ENCODE measurements around the gene CDH11.

The CDH11 gene

DNA sequence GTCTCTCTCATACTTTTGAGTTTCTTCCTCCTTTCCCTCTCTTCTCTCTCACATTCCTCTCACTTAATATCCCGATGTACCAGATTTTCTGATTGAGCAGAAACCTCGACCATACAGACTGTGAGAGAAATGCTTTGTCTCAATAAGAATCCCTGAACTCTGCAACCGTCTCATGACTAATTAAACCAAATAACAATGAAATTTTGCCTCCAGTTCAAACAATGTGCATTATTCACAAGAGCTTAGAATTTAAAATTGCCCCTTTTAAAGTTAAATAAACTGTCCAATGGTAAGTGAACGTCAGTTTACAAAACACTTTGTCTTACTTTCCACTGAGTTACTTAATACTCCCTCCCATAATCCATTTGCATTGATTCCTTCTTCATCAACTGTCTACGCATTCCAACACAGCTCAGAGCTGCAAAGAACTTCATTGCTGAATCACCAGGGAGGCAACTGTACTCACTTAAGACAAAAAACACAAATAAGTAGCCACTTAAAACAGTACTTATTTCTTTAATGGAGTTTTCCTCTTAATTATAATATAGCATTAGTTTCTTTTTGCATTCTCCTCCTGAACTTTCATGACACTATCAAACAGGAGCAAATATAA is 4.9 kb downstream of the CDH11 start:
- no peak for DNase-seq

DNA sequence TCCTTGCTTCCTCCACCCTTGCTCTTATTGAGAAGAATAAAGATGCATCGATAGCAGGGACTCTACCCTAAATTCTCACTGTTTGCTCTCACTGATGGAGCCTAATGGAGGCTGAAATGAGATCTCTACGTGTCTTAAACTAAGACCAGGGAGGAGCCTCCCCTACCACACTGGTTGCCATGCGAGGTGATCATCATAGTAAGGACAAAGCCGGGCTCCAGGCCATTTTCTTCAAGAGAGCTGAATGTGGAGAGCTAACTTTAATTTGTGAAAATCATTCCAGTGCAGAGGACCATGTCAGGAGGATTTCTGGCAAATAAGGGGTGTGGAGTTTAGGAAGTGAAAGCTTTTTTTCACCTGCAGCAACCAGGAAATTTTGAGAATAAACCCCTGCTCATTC is 5.6 kb downstream of the CDH11 start:
- DNase-seq, result no peak

- DNase-seq, result no peak
Measured at GRCh38 chr16:65114527-65114926, 7.3 kb downstream of the CDH11 start.

- no peak for DNase-seq
Measured at GRCh38 chr16:65113441-65113840, 8.4 kb downstream of the CDH11 start.

DNA sequence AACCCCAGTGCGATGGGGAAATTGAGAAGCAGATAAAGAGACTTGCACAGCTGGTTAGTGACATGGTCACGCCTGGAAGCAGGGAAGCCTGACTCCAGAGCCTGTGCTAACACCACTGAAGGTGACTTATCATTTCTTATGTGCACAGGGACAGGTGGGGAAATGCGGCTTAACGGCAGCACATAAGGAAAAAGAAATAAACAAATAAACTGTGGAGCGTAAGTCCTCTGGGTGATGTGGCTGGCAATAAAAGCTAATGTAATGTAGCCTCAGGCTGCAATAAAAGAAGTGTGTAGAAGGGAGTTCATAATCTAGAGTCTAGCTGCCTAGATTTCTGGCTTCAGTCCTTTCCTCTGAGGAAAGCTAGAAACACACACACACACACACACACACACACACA is 10.6 kb downstream of the CDH11 start:
- DNase-seq, result no peak

- DNase-seq, result no peak
Measured at GRCh38 chr16:65106757-65107156, 15.1 kb downstream of the CDH11 start.

GRCh38 chr16:65105171-65105570 is 16.7 kb downstream of the CDH11 start:
- no peak for DNase-seq

- DNase-seq, result no peak
Measured at GRCh38 chr16:65104471-65104870, 17.4 kb downstream of the CDH11 start.

- no peak for DNase-seq
Measured at GRCh38 chr16:65102326-65102725, 19.5 kb downstream of the CDH11 start.

GRCh38 chr16:65101009-65101408 is 20.9 kb downstream of the CDH11 start:
- DNase-seq, result no peak

DNA sequence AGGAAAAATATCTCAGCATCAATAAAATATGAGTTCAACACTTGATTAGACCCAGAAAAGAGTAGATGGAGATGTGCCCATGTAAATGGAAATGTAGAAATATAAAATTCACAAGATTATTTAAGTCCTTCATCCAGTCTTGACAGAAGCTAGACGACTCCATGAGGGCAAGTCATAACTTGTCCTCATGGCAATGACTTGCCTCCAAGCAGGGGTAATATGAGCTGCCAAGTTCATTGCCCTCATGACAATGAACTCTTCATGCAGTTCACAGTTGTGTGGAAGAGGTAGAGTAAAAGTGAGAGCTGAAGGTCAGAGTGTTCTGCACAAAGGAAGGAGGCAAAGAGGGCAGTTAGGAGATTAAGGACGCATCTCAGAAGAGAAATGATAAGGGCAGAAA is 22.3 kb downstream of the CDH11 start:
- DNase-seq, result no peak

- DNase-seq, result no peak
Measured at GRCh38 chr16:65098916-65099315, 22.9 kb downstream of the CDH11 start.

DNA sequence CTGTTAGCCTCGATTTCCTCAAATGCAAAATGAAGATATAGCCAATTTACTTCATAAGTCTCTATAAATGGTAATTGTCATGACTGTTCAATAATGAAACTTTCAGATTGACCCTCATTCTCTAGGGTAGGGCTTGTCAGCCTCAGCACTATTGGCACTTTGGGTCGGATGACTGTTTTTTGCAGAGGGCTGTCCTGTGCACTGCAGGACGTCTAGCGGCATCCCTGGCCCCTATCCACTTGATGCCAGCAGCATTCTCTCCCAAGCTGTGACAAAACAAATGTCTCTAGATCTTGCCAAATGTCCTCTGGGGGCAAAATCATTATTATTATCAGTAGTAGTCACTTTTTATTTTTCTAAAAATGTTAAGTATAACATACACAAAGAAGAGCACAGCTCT is 24.6 kb downstream of the CDH11 start:
- DNase-seq, result no peak

GRCh38 chr16:65095906-65096305 is 26.0 kb downstream of the CDH11 start:
- no peak for DNase-seq

DNA sequence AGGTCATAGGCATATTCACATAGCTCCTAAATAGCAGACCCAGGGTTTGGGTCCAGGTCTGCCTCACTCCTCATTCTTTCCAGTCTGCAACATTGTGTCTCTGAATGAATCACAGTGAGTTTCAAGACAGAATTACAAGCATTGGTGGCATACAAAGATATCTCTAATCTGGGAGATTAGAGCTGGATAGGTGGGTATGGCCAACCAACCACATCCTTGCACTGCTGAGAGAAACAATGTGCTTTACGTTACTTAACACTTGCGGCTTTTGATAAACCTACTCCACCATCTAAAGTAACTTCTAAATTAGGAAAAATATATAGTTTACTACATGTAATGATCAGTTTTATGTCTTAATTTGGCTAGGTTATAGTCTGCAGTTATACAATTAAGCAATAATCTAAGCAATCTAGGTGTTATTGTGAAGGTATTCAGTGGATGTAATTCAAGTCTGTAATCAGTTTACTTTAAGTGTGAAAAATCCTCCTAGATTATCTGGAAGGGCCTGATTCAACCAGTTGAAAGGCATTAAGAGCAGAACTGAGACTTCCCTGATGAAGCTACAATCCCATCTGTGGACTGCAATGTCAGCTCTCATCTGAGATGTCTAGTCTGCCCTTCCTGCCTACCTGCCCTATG is 26.7 kb downstream of the CDH11 start:
- no peak for DNase-seq

DNA sequence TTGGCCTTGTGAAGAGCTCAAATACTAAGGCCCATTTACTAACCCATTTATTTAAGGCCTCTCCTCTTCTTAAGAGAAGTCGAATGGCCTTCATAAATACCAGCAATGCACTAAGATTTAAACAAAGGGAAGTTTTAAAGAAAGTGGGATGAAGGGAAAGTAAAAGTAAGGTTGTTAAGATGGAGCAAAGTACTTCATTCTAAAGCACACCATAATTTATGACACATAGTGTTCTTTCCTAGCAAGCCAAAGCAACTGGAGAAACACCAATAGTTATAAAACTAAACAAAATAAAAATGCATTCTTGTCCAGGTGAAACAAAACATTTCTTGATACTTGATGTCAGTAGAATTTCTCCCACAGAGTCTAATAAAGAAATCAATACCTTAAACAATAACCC is 27.9 kb downstream of the CDH11 start:
- DNase-seq, result no peak

DNA sequence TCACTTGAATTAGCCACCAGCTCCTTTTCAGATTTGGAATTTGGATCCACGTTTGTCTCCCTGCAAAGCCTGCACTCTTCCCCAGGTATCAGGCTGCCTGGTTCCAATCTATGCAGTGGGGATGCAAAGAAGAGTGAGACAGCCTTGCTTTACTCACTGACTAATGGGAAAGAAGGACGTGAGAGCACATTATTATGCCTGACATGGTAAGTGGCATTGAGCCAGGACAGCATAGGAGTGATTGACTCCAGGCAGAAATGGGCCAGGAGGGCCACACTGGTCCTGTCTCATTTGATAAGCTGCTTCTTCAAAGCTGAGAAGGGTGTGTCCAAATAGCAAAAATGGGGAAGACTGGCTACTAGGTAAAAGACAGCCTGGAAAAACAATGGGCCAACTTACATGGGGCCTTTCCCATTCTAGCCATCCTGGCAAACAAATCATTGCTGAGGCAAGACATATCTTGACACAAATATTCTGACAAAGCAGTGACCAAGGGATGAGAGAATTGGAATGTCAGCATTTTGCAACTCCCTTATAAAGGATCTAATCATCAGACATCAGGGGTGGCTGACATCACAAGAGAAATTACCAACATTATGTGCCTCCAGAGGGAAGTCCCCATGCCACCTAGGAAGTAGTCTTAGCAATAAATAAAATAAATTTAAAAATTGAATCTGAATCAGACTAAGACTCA is 38.6 kb downstream of the CDH11 start:
- DNase-seq, result no peak

DNA sequence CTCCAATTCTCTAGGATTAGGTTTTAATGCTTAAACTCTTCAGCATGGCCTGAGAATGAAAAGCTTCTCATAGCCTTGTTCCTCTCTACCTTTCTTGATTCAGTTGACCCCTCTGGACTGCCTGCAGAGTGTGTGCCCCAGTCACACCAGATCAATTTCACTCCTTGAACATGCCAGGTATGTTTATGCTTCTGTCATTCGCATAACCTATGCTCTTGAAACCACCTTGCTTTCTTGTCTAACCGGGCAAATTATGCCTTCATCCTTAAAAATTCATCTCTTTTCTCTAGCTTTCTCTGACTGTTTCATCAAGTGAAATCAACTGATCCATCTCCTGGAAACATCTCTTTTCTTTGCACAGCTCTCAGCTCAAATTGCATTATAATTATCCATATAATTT is 42.3 kb downstream of the CDH11 start:
- no peak for DNase-seq

- DNase-seq, result no peak
Measured at GRCh38 chr16:65077181-65077580, 44.7 kb downstream of the CDH11 start.

DNA sequence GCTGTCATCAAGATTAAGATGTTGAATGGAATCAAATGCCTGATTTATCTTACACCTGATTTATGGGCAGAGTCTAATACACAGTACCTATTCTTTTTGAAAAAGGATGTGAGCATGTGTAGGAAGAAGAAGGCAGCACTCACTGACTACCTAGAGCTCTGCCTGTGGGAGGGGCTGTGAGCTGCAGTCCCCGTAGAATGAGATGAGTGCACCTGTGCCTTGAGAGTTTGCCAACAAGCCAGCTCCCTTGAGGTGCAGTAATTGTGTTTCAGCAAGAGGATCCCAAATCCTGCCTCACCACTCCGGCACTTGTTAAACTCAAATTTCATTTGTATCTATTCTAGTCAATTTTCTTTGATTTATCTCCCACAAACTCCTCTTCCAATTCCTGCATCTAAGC is 46.0 kb downstream of the CDH11 start:
- DNase-seq, result no peak

DNA sequence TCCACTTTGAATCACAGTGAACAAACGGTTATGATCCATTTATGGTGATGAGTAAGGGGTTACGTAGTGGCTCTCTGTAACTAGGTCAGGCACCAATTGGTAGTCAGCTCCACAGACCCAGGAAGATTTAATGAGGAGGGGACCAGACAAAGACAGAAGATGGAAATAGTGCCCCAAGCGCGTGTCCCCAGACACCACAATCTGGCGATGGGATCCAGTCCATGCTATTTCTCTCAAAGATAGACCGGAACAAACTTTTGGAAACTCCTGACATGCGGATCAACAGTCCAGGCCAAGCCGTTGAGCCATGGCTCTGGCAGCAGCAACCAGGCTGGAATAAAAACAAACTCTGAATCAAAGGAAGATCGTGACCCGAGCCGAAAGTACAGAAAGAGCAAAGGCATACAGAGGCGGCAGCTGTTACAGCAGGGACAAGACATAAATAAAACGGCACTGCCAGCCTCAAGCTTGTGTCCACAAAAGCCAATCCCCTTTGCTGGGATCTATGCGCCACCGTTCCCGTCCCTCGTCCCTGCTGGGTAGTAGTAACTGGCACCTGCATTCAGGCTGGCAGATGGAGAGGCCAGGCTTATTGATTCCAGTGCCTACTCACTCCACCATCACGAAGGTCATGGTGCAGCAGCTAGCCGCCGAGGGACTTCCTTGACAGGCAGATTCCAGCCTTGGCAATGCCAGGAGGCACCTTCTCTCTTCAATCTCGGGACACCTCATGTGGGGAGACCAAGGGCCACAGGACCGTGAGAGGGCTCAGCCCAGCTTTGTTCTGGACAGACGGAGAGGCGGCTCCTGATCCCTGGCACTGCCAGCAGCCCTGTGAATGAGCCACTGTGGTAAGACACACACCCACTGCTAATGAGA is 50.2 kb downstream of the CDH11 start:
- no peak for DNase-seq

- DNase-seq, result no peak
Measured at GRCh38 chr16:65070831-65071432, 50.9 kb downstream of the CDH11 start.

GRCh38 chr16:65069766-65070165 is 52.1 kb downstream of the CDH11 start:
- DNase-seq, result no peak

Measured in NCI-H146 (cell line).